Fibroblast of skin of right biceps (primary cell): ENCODE results near the gene PDLIM4.

Source experiments
- DNase-seq: peaks from one replicate; pipeline ENCODE4 v3.0.0-alpha.2; 2013

The PDLIM4 gene

GRCh38 chr5:132254321-132254977 lies 3.0 kb upstream of the PDLIM4 start:
- DNase-seq = no peak

GRCh38 chr5:132256086-132256782 lies 1.3 kb upstream of the PDLIM4 start:
- no peak for DNase-seq

GRCh38 chr5:132256783-132257130 lies 739 bp upstream of the PDLIM4 start:
- no peak for DNase-seq

GRCh38 chr5:132258102-132259068 lies 889 bp downstream of the PDLIM4 start:
- DNase-seq = peak; percentile 65

GRCh38 chr5:132259069-132259851 lies 1.8 kb downstream of the PDLIM4 start:
- peak; percentile 91 for DNase-seq

- DNase-seq = peak; percentile 29
These were observed 2.6 kb downstream of the PDLIM4 start for GRCh38 chr5:132260051-132260450.

- DNase-seq = peak; percentile 93
These were observed 3.4 kb downstream of the PDLIM4 start for GRCh38 chr5:132260714-132261551.

GRCh38 chr5:132261881-132262845 lies 4.7 kb downstream of the PDLIM4 start:
- DNase-seq = no peak

- no peak for DNase-seq
These were observed 5.5 kb downstream of the PDLIM4 start for GRCh38 chr5:132262882-132263547.

GRCh38 chr5:132263548-132264261 lies 6.2 kb downstream of the PDLIM4 start:
- peak; percentile 92 for DNase-seq

- no peak for DNase-seq
These were observed 7.2 kb downstream of the PDLIM4 start for GRCh38 chr5:132264546-132265335.

GRCh38 chr5:132265336-132266030 lies 8.0 kb downstream of the PDLIM4 start:
- peak; percentile 96 for DNase-seq

- no peak for DNase-seq
These were observed 8.7 kb downstream of the PDLIM4 start for GRCh38 chr5:132266031-132266835.

GRCh38 chr5:132266836-132267160 lies 9.3 kb downstream of the PDLIM4 start:
- no peak for DNase-seq

- DNase-seq = no peak
These were observed 9.8 kb downstream of the PDLIM4 start for GRCh38 chr5:132267166-132267739.

- DNase-seq = no peak
These were observed 10.7 kb downstream of the PDLIM4 start for GRCh38 chr5:132267931-132268768.
